ENCODE results near the gene UNC13B. TPM values are rescaled to one million over a fixed set of nuclear protein-coding genes. Genes with fewer than 3 reads are reported as not detected.
A peak's percentile ranks its signal among the peaks of the same experiment; 100 is the strongest.
"Not testable (repeated sequence)": the region's sequence is repeated elsewhere in the genome, so short reads cannot be mapped to it uniquely, and the experiment has no call there.

Gene UNC13B
- total RNA-seq, 1 experiment from 2014 or later, result not detected

- peak overlapping the region; percentile 70 for H3K4me3 ChIP-seq (ENCODE audit: low read length)
- H3K4me2 ChIP-seq (ENCODE audit: low read depth, low read length, poor library complexity, severe bottlenecking), result peak overlapping the region; percentile 79
- H3K9ac ChIP-seq (ENCODE audit: low read length), result peak overlapping the region; percentile 53; the same call in 1 of the 2 replicates
- no peaks in the 10 kb centered on the region for H3K9me3 ChIP-seq (ENCODE audit: low read length)
- no peaks in the 10 kb centered on the region for H3K9me2 ChIP-seq (replicated peaks; ENCODE audit: insufficient read depth, low read length)
- H2AFZ ChIP-seq (ENCODE audit: low read length), result peak overlapping the region; percentile 93; the same call in 1 of the 2 replicates
- H4K20me1 ChIP-seq (ENCODE audit: insufficient read depth, low read depth, low read length), result no peaks in the 10 kb centered on the region
- H3K27me3 ChIP-seq (ENCODE audit: low read length), result no peaks in the 10 kb centered on the region
- H3K79me2 ChIP-seq (ENCODE audit: low read length), result no peaks in the 10 kb centered on the region
- H3K27ac ChIP-seq (ENCODE audit: low read length), result no peak overlapping the region
- DNase-seq, result peak; percentile 95
- H3K4me1 ChIP-seq (ENCODE audit: low read length), result peaks cover 33% of the 10 kb centered on the region
- no peaks in the 10 kb centered on the region for H3K36me3 ChIP-seq (ENCODE audit: insufficient read depth, low read length)
Observed at GRCh38 chr9:35116898-35117551, 44.8 kb upstream of the UNC13B start.

GRCh38 chr9:35134920-35135319, 26.9 kb upstream of the UNC13B start:
- Histone ChIP-seq H3K9ac (ENCODE audit: low read length) (no peak overlapping the region), H3K36me3 (ENCODE audit: insufficient read depth, low read length) (no peaks in the 10 kb centered on the region), H3K79me2 (ENCODE audit: low read length) (no peaks in the 10 kb centered on the region), H3K4me3 (ENCODE audit: low read length) (no peak overlapping the region), H2AFZ (ENCODE audit: low read length) (no peak overlapping the region), H3K4me1 (ENCODE audit: low read length) (no peaks in the 10 kb centered on the region), H3K27me3 (ENCODE audit: low read length) (no peaks in the 10 kb centered on the region), H3K27ac (ENCODE audit: low read length) (no peak overlapping the region), H3K4me2 (ENCODE audit: low read depth, low read length, poor library complexity, severe bottlenecking) (no peak overlapping the region), H3K9me2 (replicated peaks; ENCODE audit: insufficient read depth, low read length) (no peaks in the 10 kb centered on the region), H3K9me3 (ENCODE audit: low read length) (no peaks in the 10 kb centered on the region), H4K20me1 (ENCODE audit: insufficient read depth, low read depth, low read length) (no peaks in the 10 kb centered on the region)
- DNase-seq, result no peak

- no peaks in the 10 kb centered on the region for H3K79me2 ChIP-seq (ENCODE audit: low read length)
- no peak for DNase-seq
- no peak overlapping the region for H3K4me3 ChIP-seq (ENCODE audit: low read length)
- no peak overlapping the region for H3K27ac ChIP-seq (ENCODE audit: low read length)
- H3K4me1 ChIP-seq (ENCODE audit: low read length), result no peaks in the 10 kb centered on the region
- H2AFZ ChIP-seq (ENCODE audit: low read length), result no peak overlapping the region
- no peaks in the 10 kb centered on the region for H3K9me3 ChIP-seq (ENCODE audit: low read length)
- no peaks in the 10 kb centered on the region for H3K36me3 ChIP-seq (ENCODE audit: insufficient read depth, low read length)
- no peak overlapping the region for H3K9ac ChIP-seq (ENCODE audit: low read length)
- H3K4me2 ChIP-seq (ENCODE audit: low read depth, low read length, poor library complexity, severe bottlenecking), result no peak overlapping the region
- no peaks in the 10 kb centered on the region for H4K20me1 ChIP-seq (ENCODE audit: insufficient read depth, low read depth, low read length)
- H3K27me3 ChIP-seq (ENCODE audit: low read length), result no peaks in the 10 kb centered on the region
- no peaks in the 10 kb centered on the region for H3K9me2 ChIP-seq (replicated peaks; ENCODE audit: insufficient read depth, low read length)
Observed at GRCh38 chr9:35135988-35136387, 25.8 kb upstream of the UNC13B start.

GRCh38 chr9:35136866-35137265, 24.9 kb upstream of the UNC13B start:
- no peak for DNase-seq
- Histone ChIP-seq H4K20me1 (ENCODE audit: insufficient read depth, low read depth, low read length) (no peaks in the 10 kb centered on the region), H3K79me2 (ENCODE audit: low read length) (no peaks in the 10 kb centered on the region), H2AFZ (ENCODE audit: low read length) (no peak overlapping the region), H3K9me2 (replicated peaks; ENCODE audit: insufficient read depth, low read length) (no peaks in the 10 kb centered on the region), H3K9me3 (ENCODE audit: low read length) (peaks cover 3% of the 10 kb centered on the region), H3K27ac (ENCODE audit: low read length) (no peak overlapping the region), H3K27me3 (ENCODE audit: low read length) (peaks cover 2% of the 10 kb centered on the region; the same call in 1 of the 2 replicates), H3K4me3 (ENCODE audit: low read length) (no peak overlapping the region), H3K9ac (ENCODE audit: low read length) (no peak overlapping the region), H3K4me1 (ENCODE audit: low read length) (no peaks in the 10 kb centered on the region), H3K36me3 (ENCODE audit: insufficient read depth, low read length) (no peaks in the 10 kb centered on the region; the same call in 1 of the 2 replicates), H3K4me2 (ENCODE audit: low read depth, low read length, poor library complexity, severe bottlenecking) (no peak overlapping the region)

GRCh38 chr9:35140093-35140492, 21.7 kb upstream of the UNC13B start:
- Histone ChIP-seq H3K9me2 (replicated peaks; ENCODE audit: insufficient read depth, low read length) (no peaks in the 10 kb centered on the region), H3K79me2 (ENCODE audit: low read length) (no peaks in the 10 kb centered on the region), H3K27ac (ENCODE audit: low read length) (no peak overlapping the region), H4K20me1 (ENCODE audit: insufficient read depth, low read depth, low read length) (no peaks in the 10 kb centered on the region), H3K4me3 (ENCODE audit: low read length) (no peak overlapping the region), H3K36me3 (ENCODE audit: insufficient read depth, low read length) (no peaks in the 10 kb centered on the region; the same call in 1 of the 2 replicates), H3K27me3 (ENCODE audit: low read length) (peaks cover 3% of the 10 kb centered on the region; the same call in 1 of the 2 replicates), H3K9me3 (ENCODE audit: low read length) (peaks cover 11% of the 10 kb centered on the region), H2AFZ (ENCODE audit: low read length) (no peak overlapping the region), H3K4me2 (ENCODE audit: low read depth, low read length, poor library complexity, severe bottlenecking) (no peak overlapping the region), H3K9ac (ENCODE audit: low read length) (no peak overlapping the region), H3K4me1 (ENCODE audit: low read length) (no peaks in the 10 kb centered on the region)
- no peak for DNase-seq

GRCh38 chr9:35142037-35142436, 19.8 kb upstream of the UNC13B start:
- Histone ChIP-seq H4K20me1 (ENCODE audit: insufficient read depth, low read depth, low read length) (no peaks in the 10 kb centered on the region), H3K4me2 (ENCODE audit: low read depth, low read length, poor library complexity, severe bottlenecking) (no peak overlapping the region), H3K79me2 (ENCODE audit: low read length) (no peaks in the 10 kb centered on the region), H2AFZ (ENCODE audit: low read length) (no peak overlapping the region), H3K9me3 (ENCODE audit: low read length) (peaks cover 14% of the 10 kb centered on the region), H3K27ac (ENCODE audit: low read length) (no peak overlapping the region), H3K9me2 (replicated peaks; ENCODE audit: insufficient read depth, low read length) (no peaks in the 10 kb centered on the region), H3K36me3 (ENCODE audit: insufficient read depth, low read length) (no peaks in the 10 kb centered on the region; the same call in 1 of the 2 replicates), H3K27me3 (ENCODE audit: low read length) (peaks cover 3% of the 10 kb centered on the region; the same call in 1 of the 2 replicates), H3K4me1 (ENCODE audit: low read length) (no peaks in the 10 kb centered on the region), H3K4me3 (ENCODE audit: low read length) (no peak overlapping the region), H3K9ac (ENCODE audit: low read length) (no peak overlapping the region)
- DNase-seq, result no peak

GRCh38 chr9:35147941-35148563, 13.8 kb upstream of the UNC13B start:
- not testable (repeated sequence) for H3K9me3 ChIP-seq (ENCODE audit: low read length)

GRCh38 chr9:35152926-35153325, 8.9 kb upstream of the UNC13B start:
- Histone ChIP-seq H3K4me3 (ENCODE audit: low read length) (no peak overlapping the region), H3K79me2 (ENCODE audit: low read length) (no peaks in the 10 kb centered on the region), H3K4me1 (ENCODE audit: low read length) (no peaks in the 10 kb centered on the region), H4K20me1 (ENCODE audit: insufficient read depth, low read depth, low read length) (no peaks in the 10 kb centered on the region), H2AFZ (ENCODE audit: low read length) (no peak overlapping the region), H3K27ac (ENCODE audit: low read length) (no peak overlapping the region), H3K9ac (ENCODE audit: low read length) (no peak overlapping the region), H3K9me3 (ENCODE audit: low read length) (peaks cover 7% of the 10 kb centered on the region; the same call in 1 of the 2 replicates), H3K9me2 (replicated peaks; ENCODE audit: insufficient read depth, low read length) (no peaks in the 10 kb centered on the region), H3K27me3 (ENCODE audit: low read length) (no peaks in the 10 kb centered on the region), H3K4me2 (ENCODE audit: low read depth, low read length, poor library complexity, severe bottlenecking) (no peak overlapping the region), H3K36me3 (ENCODE audit: insufficient read depth, low read length) (no peaks in the 10 kb centered on the region; the same call in 1 of the 2 replicates)
- DNase-seq, result no peak

More at GRCh38 chr9:35147941-35148563, 13.8 kb upstream of the UNC13B start:
- H4K20me1 ChIP-seq (ENCODE audit: insufficient read depth, low read depth, low read length); H3K36me3 ChIP-seq (ENCODE audit: insufficient read depth, low read length); H3K4me3 ChIP-seq (ENCODE audit: low read length); H3K9ac ChIP-seq (ENCODE audit: low read length); DNase-seq; H3K79me2 ChIP-seq (ENCODE audit: low read length); H3K4me2 ChIP-seq (ENCODE audit: low read depth, low read length, poor library complexity, severe bottlenecking); H3K9me2 ChIP-seq (replicated peaks; ENCODE audit: insufficient read depth, low read length); H3K27me3 ChIP-seq (ENCODE audit: low read length); H3K27ac ChIP-seq (ENCODE audit: low read length); H2AFZ ChIP-seq (ENCODE audit: low read length); H3K4me1 ChIP-seq (ENCODE audit: low read length): not testable (repeated sequence)

Measured in Karpas-422 (cell line).